Measurements from ENCODE around the gene DUSP16.

The DUSP16 gene

DNA sequence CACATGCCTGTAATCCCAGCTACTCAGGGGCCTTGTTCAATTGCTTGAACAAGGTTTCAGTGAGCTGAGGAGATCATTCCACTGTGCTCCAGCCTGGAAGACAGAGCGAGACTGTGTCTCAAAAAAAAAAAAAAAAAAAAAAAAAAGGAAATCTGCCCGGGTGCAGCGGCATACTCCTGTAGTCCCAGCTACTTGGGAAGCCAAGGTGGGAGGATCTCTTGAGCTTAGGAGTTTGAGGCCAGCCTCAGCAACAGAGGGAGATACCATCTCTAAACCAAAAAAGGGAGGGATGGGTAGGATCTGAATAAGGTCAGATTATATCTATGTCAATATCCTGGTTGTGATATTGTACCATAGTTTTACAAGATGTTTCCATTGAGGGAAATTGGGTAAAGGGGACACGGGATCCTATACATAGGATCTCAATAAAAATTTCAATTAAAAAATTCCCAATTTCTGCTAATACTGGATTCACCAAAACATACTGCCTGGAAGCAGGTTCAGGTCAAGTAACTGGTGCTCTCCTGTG is 129.4 kb downstream of the DUSP16 start:
- no peak for DNase-seq

DNA sequence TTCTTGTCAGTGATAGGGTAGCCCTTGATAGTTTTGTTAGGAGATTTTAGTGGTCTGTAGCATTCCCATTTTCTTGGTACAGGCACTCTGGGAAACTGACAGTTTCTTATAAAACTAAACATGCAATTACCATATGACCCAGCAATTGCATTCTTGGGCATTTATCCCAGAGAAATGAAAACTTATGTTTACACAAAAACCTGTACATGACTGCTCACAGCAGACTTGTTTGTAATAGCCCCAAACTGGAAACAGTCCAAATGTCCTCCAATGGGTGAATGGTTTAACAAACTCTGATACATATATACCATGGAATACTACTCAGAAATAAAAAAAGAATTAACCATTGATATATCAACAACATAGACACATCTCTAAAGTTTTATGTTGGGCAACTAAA is 130.3 kb downstream of the DUSP16 start:
- peak; percentile 69 for DNase-seq

DNA sequence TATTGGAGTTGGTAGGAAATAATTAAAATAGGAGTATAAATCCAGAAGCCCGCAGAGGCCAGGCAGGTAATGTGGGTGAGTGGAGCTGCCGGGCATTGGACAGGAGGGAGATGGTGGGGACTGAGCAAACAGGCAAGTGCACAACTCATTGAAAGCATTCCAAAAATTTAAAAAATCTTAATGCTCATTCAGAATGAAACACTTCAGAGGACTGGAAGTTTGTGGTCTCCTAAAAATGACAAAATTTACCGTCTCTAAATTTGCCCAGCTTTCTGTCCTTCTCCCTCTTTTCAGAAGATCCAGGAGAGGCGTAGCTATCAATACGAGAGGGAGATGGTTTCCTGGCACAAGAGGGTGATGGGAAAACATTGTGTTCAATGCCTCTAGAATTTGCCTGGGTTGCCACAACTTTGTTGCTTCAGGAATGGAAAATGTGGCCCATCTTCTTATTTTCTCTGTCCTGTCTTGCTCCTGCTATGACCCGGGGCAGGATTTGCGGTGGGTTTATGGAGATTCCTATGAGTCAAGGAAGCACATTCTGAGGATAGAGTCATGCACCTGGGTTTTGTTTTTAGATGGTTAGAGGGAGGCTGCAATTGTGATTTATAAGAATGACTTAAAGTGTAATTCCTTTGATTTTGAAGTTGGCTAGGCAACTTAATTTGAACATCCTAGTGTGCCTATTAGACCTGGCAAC is 133.6 kb downstream of the DUSP16 start:
- no peak for DNase-seq

DNA sequence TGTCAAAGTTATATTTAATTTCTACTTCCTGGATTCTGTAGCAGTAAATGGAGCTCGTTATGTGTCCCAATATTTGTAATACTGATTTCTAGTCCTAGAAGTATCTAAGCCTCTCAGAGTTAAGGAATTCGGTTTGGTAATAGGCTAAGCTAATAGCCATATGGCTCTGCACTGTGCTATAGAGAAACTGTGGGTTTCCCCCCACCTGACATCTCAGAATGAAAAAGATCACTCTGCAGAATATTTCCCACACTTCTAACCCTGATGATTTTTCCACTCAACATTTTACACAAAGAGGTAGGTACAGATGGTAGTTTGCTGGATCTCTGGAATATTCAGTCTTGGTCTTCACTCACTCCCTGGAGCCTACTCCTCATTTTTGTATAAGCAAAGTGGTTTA is 134.6 kb downstream of the DUSP16 start:
- DNase-seq: no peak

DNA sequence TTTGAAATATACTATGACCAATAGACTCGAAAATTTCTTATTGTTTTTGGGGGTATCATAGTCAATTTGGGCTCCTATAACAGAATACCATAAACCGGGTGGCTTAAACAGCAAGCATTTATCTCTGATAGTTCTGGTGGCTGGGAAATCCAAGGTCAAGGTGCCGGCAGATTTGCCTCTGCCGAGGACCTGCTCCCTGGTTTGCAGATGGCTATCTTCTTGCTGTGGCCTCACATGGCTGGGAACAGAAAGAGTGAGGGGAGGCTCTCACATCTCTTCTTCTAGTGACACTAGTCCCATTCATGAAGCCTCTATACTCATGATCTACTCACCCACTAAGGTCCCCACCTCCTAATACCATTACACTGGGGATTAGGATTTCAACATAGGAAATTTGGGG is 135.1 kb downstream of the DUSP16 start:
- DNase-seq: no peak

DNA sequence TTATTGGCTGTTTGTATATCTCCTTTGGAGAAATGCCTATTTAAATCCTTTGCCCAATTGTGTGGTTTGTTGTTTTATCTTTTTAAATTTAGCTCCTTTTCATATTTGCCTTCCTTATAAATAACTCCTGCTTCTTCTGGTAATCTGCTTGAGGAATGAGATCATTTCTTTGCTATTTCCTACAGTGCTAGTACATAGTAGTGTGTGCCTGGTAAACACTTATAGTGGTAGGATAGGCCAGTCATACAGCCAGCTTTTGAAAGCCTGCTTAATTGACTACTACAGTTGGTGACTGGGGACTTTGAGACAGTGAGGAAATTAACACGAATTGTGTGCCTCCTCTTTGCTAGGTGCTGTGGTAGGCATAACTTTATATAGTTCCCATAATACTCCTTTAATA is 137.0 kb downstream of the DUSP16 start:
- DNase-seq: no peak

DNA sequence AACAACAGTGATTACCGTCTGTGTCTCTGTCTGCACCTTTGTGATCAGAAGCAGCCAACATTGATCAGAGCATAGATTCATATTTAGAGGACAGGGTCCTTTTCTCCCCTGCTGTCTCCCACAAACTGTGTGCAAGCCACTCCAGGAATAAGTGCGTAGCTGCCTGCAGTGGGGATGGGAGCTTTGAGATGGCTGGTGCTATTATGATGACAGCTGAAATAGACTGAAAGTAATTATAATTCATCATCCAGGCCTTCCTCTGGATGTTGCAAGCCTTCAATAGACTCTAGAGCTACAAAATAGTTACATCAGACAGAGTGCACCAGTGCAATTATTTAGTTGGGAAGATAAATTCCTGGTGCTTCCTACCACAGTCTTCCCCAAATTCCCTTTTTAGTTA is 137.7 kb downstream of the DUSP16 start:
- DNase-seq: peak; percentile 45
